GM18502 (cell line): ENCODE data around the gene ZC3H7A.

ENCODE experiments used
- ATAC-seq: cut with Tn5 transposase; IDR thresholded peaks from one replicate; pipeline ENCODE4 v1.9.1; 2021; ENCODE audit warnings: mild to moderate bottlenecking; ENCODE audit not compliant: unreplicated experiment, poor library complexity

Gene ZC3H7A

DNA sequence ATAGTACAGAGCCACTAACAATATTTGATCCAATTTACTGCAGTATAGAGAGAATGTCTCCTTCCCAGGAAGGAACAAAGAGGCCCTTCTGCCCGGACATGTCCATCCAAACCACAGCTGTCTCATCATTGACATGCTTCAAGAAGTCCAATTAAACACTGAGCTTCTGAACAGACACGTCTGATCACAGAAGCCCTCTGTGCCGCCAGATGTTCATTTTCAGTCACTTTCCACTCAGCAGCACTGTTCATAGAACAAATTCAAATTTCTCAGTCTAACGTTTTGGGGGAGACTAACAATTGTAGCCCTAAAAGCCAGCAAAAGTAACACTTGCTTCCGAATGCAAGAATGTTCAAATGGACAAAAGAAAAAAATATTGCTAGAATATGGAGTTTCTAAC, 15.3 kb downstream of the ZC3H7A start:
- ATAC-seq, result no peak

DNA sequence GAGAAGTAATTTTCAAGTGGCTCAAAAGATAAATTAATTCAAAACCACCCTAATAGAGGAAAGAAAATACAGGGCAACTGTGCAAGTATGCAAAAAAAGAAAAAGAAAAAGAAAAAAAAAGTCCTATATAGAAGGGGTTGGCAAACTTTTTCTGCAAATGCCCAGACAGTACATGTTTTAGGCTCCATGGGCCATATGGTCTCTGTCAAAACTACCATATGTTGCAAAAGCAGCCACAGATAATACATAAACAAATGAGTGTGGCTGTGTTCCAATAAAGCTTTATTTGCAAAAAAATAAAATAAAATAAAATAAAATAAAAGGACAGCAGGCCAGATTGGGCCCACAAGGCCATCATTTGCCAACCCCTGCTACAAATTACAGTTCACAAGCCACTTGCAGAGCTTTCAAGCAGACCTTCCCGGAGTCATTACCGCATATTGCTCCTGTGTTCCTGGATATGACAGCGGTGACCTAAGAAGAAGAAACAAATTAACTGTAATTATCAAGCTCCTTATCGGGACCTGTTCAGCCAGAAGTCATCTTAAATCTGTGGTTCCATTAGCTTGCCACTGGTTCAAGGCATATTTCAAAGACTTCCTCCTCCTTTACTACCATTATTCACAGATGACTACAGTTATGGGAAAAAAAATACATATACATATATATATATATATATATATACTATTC, 15.9 kb downstream of the ZC3H7A start:
- ATAC-seq, result no peak

DNA sequence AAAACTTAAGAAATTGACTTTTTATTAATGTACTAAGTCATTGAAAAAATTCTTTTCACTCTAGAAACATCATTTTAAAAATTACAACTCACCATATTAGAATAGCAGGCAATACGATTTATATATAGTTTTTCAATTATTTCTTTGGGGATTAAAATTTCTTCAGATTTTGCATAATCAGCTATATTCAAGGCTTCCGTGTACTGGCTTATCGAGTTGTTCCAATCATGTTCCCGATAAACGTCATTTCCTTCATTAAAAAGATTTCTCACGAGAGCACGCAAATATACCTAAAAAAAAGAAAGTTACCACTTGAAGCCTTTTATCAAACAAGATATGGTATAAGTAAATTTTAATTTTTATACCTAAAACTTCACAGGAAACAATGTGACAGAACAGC, 18.0 kb downstream of the ZC3H7A start:
- no peak for ATAC-seq

DNA sequence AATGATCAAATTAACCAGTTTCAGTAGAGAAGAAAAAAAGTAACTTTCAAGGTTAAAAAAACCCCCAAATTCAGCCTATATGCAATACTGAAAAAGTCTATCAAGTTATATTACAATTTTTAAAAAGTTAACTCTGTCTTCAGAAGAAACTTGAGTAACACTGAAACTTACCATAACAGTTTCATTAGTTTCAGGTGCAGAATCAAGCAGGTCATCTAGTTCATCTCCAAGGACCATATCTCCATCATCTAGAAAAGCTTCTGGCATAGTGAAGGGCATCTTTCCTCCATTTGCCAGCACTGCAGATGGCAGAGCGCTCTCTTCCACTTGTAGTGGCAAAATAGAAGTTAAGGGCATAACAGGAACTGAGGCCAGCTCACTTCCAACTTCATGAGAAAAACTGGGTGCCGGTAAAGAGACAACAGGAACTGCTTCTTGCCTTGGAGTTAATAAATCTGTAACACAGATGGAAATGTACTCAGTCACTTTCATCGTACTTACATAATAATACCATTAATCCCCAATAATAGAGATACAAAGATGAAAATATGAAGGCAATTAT, 22.9 kb downstream of the ZC3H7A start:
- no peak for ATAC-seq

DNA sequence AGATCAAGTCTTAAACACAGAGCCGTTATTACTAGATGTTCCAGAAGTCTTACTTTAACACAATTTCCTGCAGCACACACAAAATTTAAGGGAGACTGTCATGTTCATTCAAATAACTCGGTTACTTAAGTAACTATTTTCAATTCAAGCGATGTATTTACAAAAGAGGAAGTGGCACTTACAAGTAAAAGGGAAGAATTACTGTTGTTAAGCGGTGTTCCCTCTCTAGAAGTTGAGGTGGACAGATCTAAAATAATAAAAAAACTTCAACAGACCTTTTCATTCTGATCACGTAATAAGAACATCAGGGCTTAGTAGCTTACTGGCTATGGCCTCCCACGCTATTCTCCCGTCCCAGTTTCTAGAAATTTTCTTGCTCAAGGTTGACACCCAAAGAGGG, 28.2 kb downstream of the ZC3H7A start:
- ATAC-seq, result no peak

DNA sequence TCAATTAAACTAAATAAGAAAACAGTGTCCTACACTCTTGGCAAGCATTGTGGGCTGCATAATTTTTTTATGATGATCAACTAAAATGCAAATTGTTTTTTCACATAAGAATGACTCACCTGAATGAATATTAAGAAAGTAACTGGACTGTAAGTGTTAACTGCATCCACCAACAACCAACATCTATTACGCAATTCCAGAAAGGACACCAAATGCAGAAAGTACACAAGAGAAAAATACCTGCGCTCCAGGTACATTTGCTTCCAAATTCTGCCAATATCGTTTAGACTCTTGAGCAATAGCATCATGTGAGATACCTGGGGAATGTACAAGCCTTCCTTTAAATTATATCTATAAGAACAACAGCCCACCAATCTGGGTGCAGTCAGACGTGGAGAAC, 34.6 kb downstream of the ZC3H7A start:
- no peak for ATAC-seq

DNA sequence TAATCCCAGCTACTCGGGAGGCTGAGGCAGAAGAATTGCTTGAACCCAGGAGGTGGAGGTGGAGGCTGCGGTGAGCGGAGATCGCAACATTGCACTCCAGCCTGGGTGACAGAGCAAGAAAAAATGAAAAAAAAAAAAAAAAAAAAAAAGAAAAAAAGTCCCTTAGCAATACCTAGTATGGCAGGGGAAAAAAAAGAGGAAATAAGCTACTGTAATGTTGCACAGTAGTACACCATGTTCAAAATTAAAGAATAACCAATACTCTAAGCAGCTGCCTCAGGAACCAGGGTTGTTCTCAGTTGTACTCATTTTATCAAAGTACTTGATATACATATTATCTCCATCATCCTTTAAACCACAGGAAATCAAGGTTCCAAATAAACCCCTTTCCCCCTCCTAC, 37.1 kb downstream of the ZC3H7A start:
- ATAC-seq, result no peak

DNA sequence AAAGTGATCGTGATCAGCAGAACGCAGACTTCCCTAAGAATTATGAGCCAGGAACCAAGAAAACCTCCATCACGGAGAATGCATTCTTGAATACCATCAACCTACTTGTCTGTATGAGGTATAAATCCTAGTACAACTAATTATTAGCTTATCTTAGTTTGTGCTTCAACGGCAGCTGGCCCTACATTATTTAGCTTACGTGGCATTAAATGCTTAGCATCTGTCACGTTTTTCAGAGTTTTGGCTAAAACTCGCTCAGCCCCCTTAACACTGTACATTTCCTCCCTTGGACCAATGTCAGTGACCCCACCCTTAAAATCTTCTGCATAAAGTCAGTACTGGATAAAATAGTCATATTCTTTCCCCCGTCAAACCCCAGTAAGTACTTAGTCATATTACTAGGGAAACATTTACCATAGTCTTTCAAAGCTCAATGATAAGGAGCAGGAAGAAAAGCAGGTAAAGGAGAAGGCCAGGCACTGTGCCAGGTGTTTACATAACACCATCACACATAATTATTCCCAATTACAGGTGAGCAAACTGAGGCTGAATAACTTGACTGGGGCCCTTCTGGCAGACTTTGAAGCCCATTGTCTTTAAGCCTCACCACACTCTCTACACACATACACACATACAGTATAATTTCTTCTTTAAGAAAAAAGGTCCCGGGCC, 37.8 kb downstream of the ZC3H7A start:
- no peak for ATAC-seq

DNA sequence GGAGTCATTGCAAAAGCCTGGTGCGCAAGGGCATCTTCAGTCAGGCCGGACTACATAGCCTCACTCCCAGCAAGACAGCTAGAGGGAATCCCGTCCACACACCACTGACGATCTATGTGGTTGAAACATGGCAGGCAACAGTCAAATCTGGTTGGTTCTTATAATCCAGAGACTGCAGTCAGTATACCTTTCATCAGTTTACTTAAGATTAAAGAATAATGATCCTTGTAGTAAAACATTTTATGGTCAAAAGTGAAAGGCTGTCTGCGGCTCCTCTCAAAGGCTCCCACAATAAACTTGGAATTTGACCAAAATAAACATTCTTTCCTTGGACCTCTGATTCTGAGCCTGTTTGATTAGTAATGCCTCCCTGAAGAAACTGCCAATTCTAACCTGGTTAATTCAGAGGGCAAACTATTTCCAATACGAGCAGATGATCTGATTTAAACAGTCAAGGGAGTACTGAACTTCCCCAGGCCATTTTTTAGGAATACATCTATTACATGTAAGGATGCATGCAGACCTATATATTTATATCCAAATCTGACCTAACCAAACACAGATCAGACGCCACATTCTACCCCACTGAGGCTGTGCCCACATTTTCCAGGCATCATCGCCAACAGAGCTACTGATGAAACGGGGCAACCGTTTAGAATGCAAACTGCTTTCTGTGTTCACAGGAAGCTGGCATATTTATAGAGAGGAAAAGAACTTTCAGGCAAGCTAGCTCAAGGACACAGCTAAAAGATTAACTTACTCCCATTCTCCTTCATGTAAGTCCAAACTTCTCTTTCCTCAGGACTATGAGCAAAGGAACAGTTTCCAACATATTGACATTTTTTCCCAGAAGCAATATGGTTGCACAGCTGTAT, 39.1 kb downstream of the ZC3H7A start:
- no peak for ATAC-seq

DNA sequence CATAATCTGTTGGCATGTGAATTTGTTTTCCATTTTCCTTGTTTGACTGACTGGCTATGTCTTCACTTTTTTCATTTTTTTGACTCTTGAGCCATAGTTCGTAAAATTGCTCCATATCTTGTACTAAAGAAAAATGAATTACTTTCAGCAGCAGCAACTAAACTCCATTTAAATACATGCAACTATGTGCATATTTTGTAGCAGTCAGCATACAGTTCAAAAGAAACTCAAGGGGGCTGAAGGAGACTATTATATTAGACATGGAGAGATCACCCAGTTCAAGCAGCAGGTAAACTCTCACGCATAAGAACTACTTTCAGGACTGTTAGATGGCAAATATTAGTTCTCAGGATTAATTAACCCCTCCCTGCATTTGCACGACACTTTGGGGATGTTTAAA, 40.8 kb downstream of the ZC3H7A start:
- ATAC-seq, result no peak

DNA sequence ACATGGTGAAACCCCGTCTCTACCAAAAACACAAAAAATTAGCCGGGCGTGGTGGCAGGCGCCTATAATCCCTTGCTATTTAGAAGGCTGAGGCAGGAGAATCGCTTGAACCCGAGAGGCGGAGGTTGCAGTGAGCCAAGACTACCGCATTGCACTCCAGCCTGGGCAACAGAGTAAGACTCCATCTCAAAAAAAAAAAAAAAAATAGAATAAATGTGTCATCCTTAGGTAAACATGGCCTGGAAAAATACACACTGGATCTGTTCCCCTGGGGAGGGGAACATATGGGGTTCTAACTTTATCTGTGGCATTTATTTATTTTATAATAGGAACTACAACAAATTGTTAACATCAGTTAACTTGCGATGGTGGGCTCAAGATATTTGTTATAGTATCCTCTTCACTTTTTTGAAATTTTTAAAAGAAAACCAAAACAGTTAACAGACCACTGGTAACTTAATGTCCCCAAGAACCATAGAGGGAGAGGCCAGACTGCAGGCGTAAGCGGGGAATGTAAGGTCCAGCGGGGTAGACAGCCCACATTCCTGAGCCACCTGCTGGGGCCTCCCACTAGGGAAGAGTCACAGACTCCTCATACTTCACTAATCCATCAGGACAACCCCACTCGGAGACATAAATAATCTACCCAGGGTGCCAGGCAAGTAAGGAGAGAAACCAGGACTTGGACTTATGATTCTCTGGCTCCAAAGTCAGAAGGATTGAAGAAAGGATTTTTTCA, 41.9 kb downstream of the ZC3H7A start:
- ATAC-seq, result no peak

DNA sequence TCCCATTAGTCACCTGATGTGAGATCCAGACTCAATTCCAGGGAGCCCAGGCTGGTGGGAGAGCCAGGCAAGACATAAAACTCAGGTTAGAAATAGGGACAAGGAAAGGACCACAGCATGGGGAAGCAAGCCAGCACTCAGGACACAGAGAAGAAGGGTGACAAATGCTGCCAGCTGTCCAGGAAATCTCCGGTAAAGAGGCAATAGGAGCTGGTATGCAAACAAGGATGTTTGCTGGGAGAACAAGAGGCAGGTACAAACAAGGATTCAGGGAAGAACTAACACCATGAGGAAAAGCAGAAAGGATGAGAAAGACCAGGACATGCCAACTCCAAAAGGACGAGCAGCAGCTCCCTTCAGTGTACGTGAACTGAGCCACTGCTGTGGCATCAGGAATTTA, 44.2 kb downstream of the ZC3H7A start:
- no peak for ATAC-seq

DNA sequence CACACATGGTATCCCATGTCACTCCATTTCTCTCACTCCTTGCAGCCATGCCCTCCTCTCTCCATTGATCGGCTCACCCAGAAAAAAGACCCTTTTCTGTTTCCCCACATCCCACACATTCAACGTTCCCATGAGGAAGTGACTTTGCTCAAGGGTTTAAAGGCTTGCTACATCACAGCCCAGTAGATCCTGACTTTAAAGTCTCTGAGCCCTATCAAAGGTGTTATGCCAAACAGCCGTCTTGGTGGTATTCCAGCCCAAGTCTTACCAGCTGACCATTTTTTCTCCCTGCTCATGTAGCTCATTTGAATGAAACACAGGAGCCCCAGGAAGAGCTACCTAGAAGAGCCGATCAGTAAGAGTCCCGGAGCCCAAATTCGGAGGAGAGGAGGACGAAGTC, 47.0 kb downstream of the ZC3H7A start:
- ATAC-seq, result no peak

DNA sequence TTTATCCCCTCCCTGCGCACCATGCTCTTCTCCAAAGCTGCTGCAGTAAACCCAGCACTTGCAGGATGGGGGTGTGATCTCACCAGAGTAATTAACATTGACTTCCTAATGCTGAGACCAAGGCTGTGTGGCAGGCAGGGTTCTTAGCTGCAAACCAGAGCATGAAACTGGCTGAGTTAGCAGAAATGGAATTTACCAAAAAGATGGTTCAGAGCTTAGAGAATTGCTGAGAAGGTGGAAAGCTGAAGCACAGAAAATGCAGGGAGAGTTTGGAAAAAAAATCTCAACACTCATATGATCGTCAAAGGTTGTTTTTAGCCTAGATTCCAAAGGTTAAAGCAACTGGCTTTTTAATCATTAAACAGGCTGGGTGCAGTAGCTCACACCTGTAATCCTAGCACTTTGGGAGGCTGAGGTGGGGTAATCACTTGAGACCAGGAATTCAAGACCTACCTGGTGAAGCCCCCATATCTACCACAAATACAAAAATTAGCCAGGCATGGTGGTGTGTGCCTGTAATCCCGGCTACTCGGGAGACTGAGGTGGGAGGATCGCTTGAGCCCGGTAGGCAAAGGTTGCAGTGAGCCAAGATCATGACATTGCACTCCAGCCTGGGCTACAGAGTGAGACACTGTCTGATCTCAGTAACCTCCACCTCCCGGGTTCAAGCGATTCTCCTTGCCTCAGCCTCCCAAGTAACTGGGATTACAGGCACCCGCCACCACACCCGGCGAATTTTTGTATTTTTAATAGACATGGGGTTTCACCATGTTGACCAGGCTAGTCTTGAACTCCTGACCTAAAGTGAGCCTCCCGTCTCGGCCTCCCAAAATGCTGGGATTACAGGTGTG, 48.4 kb downstream of the ZC3H7A start:
- no peak for ATAC-seq

DNA sequence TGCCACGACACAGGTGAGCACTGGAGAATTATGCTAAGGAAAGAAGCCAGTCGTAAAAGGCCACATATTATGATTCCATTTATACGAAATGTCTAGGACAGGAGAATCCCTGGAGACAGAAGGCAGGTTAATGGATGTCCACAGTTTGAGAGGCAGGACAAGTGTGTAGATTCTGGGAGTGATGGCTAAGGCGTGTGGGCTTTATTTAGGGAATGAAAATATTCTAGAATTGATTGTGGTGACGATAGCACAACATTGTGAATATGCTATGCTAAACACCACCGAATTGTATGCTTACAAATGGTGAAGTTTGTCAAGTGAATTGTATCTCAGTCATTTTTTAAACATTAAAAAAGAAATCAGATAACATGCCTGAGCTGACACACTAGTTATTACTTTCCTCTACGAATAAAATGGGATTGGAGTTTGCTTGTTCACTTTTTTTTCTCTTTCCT, 49.1 kb downstream of the ZC3H7A start:
- no peak for ATAC-seq

DNA sequence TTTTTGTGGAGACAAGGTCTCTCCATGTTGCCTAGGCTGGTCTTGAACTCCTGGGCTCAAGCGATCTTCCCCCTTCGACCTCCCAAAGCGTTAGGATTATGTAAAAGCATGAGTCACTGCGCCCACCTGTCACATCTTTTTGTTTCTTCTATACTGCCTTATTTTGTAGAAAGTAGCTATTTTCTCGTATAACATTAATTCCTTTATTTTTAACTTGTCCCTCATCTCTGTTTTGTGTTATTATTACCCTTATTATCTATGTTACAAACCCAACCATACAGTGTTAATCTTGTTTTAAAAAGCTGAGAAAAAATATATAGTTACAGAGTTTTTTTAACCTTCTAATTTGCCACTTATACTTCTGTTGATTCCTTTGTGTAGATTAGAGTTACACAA, 53.0 kb downstream of the ZC3H7A start:
- no peak for ATAC-seq

DNA sequence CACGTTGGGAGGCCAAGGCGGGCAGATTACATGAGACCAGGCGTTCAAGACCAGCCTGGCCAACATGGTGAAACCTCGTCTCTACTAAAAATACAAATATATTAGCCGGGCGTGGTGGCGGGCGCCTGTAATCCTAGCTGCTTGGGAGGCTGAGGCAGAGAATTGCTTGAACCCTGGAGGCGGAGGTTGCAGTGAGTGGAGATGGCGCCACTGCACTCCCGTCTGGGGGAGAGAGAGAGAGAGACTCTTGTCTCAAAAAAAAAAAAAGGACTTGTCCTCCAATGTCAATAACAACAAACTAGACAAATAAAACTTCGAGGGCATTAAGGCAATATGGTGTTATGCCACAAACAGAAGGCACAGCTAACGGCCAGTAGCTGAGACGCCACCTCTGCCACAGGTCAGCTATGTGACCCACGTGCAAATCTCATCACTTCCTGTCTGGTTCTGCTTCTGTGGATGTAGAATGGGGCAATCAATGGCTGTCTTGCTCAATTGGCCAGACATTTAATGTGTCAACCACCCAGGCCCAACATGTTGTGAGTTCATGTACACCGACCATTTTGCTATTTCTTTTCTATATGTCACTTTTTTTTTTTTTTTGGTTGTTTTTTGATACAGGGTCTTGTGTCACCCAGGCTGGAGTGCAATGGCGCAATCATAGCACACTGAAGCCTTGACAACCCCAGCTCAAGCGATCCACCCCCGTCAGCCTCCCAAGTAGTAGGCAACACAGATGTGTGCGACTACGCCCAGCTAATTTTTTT, 53.6 kb downstream of the ZC3H7A start:
- no peak for ATAC-seq

DNA sequence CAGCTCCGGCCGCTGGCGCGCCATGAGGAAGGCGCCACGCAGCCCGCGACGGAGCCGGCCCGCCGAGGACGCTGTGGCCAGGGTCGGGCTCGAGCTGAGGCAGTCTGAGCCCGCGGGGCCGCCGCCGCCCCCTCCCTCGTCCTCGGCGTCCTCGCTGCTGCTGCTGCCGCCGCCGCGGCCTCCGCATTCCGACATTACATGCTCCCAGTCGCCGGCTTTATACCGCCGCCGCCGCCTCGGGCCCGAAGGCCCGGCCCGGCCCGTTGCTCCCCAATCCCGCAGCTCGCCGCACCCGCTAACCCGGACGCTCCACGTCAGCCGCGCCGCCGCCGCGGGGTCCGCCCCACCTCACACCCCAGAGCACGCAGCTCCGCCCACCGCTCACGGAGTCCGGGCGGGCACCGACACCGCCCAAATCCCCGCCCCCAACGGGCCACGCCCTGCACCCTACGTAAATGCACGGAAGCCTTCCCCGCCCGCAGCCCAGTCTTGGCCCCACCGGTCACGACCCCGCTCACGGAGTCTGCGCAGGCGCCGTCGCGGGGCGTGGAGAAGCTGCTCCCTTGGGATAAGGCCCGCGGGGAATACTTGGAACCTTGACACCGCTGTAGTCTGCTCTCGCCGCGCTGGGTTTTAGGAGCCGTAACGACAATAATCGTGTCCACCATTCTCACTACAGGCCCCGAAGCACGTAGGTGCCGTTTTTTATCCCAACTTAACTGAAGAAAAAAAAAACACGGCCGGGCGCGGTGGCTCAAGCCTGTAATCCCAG, 54.3 kb downstream of the ZC3H7A start, which contains the start of gene TXNDC11:
TXNDC11 (minus strand) TSS at position 322 of the 772 bp plus-strand sequence; CDS start at position 195, 127 bp downstream.
- ATAC-seq, result peak; percentile 89
